Peyer's patch (tissue), 4 donors: ENCODE measurements around the gene FA2H.

ENCODE experiments used
- CTCF ChIP-seq, 6 experiments: fragments of 450-650 bp in 4 of 6; fragments of 200-600 bp in 2 of 6; sonication (generic) in 1 of 6; IDR thresholded peaks; one replicate each; pipeline ENCODE4 v1.5.1; 2017 to 2019; ENCODE audit warnings: antibody characterized with exemption in 6 of 6, mild to moderate bottlenecking in 3 of 6, moderate library complexity in 1 of 6
- POLR2A ChIP-seq, 2 donors: fragments of 450-650 bp; IDR thresholded peaks; one replicate each; pipeline ENCODE4 v1.5.1; 2017; ENCODE audit warnings: antibody characterized with exemption in 2 of 2, mild to moderate bottlenecking in 2 of 2, moderate library complexity in 2 of 2

- TF ChIP-seq CTCF (IDR thresholded peaks at IDR 0.05) = no peak
- no peak for TF ChIP-seq POLR2A (IDR thresholded peaks at IDR 0.05)
Observed at GRCh38 chr16:74771656-74772315, 2.8 kb downstream of the FA2H start.
